Islet of Langerhans (tissue), 1 donor: ENCODE results near the gene LRGUK.

ENCODE experiments used
- FAIRE-seq: peaks from one replicate; lab custom pipeline; 2011; peaks lifted over from hg19 to GRCh38; lab: Jason Lieb, UNC

Gene LRGUK

GRCh38 chr7:134308548-134308947 lies 181.4 kb downstream of the LRGUK start:
- no peak for FAIRE-seq

GRCh38 chr7:134311807-134312206 lies 184.7 kb downstream of the LRGUK start:
- no peak for FAIRE-seq

- no peak for FAIRE-seq
These were observed 185.6 kb downstream of the LRGUK start for GRCh38 chr7:134312717-134313116.

GRCh38 chr7:134313543-134313942 lies 186.4 kb downstream of the LRGUK start:
- FAIRE-seq, result no peak
